ENCODE measurements around the gene GLO1.

GLO1 gene

GRCh38 chr6:38650207-38650752, 52.7 kb downstream of the GLO1 start:
- Histone ChIP-seq H3K4me2 (no peak overlapping the region), H4K20me1 (ENCODE audit: insufficient read depth) (no peaks in the 10 kb centered on the region), H2AFZ (ENCODE audit: low read depth) (no peak overlapping the region), H3K36me3 (ENCODE audit: insufficient read depth) (no peaks in the 10 kb centered on the region), H3K4me1 (ENCODE audit: low read depth, poor library complexity, severe bottlenecking) (peaks cover 15% of the 10 kb centered on the region), H3K27ac (no peak overlapping the region), H3K9ac (no peak overlapping the region), H3K79me2 (ENCODE audit: insufficient read depth, low read depth) (no peaks in the 10 kb centered on the region), H3K27me3 (ENCODE audit: insufficient read depth, low read depth) (no peaks in the 10 kb centered on the region), H3K4me3 (IDR thresholded peaks at IDR 0.05; ENCODE audit: insufficient read depth, low read depth, low read length) (no peak overlapping the region)
- no peak for TF ChIP-seq CTCF (conservative IDR thresholded peaks at IDR 0.05; ENCODE audit: low read depth, low read length)

GRCh38 chr6:38649744-38650143, 53.2 kb downstream of the GLO1 start:
- no peaks in the 10 kb centered on the region for H3K79me2 ChIP-seq (ENCODE audit: insufficient read depth, low read depth)
- H3K27ac ChIP-seq = no peak overlapping the region
- no peak overlapping the region for H3K4me3 ChIP-seq (IDR thresholded peaks at IDR 0.05; ENCODE audit: insufficient read depth, low read depth, low read length)
- H3K9ac ChIP-seq = no peak overlapping the region
- no peak for TF ChIP-seq CTCF (conservative IDR thresholded peaks at IDR 0.05; ENCODE audit: low read depth, low read length)
- peaks cover 20% of the 10 kb centered on the region for H3K4me1 ChIP-seq (ENCODE audit: low read depth, poor library complexity, severe bottlenecking)
- no peak overlapping the region for H3K4me2 ChIP-seq
- no peaks in the 10 kb centered on the region for H4K20me1 ChIP-seq (ENCODE audit: insufficient read depth)
- no peaks in the 10 kb centered on the region for H3K36me3 ChIP-seq (ENCODE audit: insufficient read depth)
- no peaks in the 10 kb centered on the region for H3K27me3 ChIP-seq (ENCODE audit: insufficient read depth, low read depth)
- no peak overlapping the region for H2AFZ ChIP-seq (ENCODE audit: low read depth)

GRCh38 chr6:38648629-38649028, 54.3 kb downstream of the GLO1 start:
- H3K36me3 ChIP-seq (ENCODE audit: insufficient read depth) = no peaks in the 10 kb centered on the region
- H2AFZ ChIP-seq (ENCODE audit: low read depth) = no peak overlapping the region
- no peak overlapping the region for H3K4me3 ChIP-seq (IDR thresholded peaks at IDR 0.05; ENCODE audit: insufficient read depth, low read depth, low read length)
- no peak overlapping the region for H3K9ac ChIP-seq
- no peaks in the 10 kb centered on the region for H3K27me3 ChIP-seq (ENCODE audit: insufficient read depth, low read depth)
- H3K79me2 ChIP-seq (ENCODE audit: insufficient read depth, low read depth) = no peaks in the 10 kb centered on the region
- H4K20me1 ChIP-seq (ENCODE audit: insufficient read depth) = no peaks in the 10 kb centered on the region
- no peak for TF ChIP-seq CTCF (conservative IDR thresholded peaks at IDR 0.05; ENCODE audit: low read depth, low read length)
- peaks cover 32% of the 10 kb centered on the region for H3K4me1 ChIP-seq (ENCODE audit: low read depth, poor library complexity, severe bottlenecking)
- H3K4me2 ChIP-seq = no peak overlapping the region
- no peak overlapping the region for H3K27ac ChIP-seq

GRCh38 chr6:38646166-38646878, 56.6 kb downstream of the GLO1 start:
- Histone ChIP-seq H3K27ac (no peak overlapping the region), H3K9ac (no peak overlapping the region), H4K20me1 (ENCODE audit: insufficient read depth) (no peaks in the 10 kb centered on the region), H3K4me1 (ENCODE audit: low read depth, poor library complexity, severe bottlenecking) (peaks cover 32% of the 10 kb centered on the region), H3K4me2 (peak overlapping the region; percentile 64; the same call in 1 of the 2 replicates), H2AFZ (ENCODE audit: low read depth) (no peak overlapping the region), H3K27me3 (ENCODE audit: insufficient read depth, low read depth) (no peaks in the 10 kb centered on the region), H3K36me3 (ENCODE audit: insufficient read depth) (no peaks in the 10 kb centered on the region), H3K4me3 (IDR thresholded peaks at IDR 0.05; ENCODE audit: insufficient read depth, low read depth, low read length) (no peak overlapping the region), H3K79me2 (ENCODE audit: insufficient read depth, low read depth) (no peaks in the 10 kb centered on the region)
- TF ChIP-seq CTCF (conservative IDR thresholded peaks at IDR 0.05; ENCODE audit: low read depth, low read length) = no peak

Measured in KMS-11 (cell line).